Measurements from ENCODE around the gene ASPHD1. TPM values are rescaled to one million over a fixed set of nuclear protein-coding genes. Genes with fewer than 3 reads are reported as not detected.

ASPHD1 gene
- total RNA-seq, 2 donors from 2014 or later, result 0.27 TPM; not detected in 1

DNA sequence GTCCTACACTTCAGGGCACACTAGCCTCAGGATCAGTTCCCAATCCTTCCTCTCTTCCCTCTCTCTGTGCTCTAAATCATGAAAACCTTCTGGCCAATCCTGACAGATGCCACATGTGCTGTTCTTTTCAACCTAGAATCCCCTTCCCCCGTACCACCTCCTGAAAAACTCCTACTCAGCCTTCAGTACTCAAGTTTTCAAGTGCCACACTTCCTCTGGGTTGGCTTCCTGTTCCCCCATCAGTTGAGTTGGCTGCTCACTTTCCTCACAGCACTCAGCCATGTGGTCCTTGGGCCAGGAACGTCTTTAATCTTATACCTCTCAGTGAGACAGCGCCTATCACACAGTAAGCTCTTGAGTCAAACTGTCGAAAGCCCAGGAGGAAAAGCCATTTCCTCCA lies 3.3 kb downstream of the ASPHD1 start:
- H3K4me1 ChIP-seq (ENCODE audit: control insufficient read depth in 1 of 2, low read depth in 2 of 2), result peaks cover 5 to 11% of the 10 kb centered on the region in 2 donors
- no peak for DNase-seq (ENCODE audit: low spot score)
- no peak overlapping the region for H3K4me3 ChIP-seq
- H3K27ac ChIP-seq, result no peak overlapping the region
- H3K27me3 ChIP-seq (replicated peaks; ENCODE audit: insufficient read depth), result peaks cover 5% of the 10 kb centered on the region
- no peak for ATAC-seq (ENCODE audit: insufficient number of reproducible peaks, low FRiP score, low read depth)
- TF ChIP-seq, protein P1, sequence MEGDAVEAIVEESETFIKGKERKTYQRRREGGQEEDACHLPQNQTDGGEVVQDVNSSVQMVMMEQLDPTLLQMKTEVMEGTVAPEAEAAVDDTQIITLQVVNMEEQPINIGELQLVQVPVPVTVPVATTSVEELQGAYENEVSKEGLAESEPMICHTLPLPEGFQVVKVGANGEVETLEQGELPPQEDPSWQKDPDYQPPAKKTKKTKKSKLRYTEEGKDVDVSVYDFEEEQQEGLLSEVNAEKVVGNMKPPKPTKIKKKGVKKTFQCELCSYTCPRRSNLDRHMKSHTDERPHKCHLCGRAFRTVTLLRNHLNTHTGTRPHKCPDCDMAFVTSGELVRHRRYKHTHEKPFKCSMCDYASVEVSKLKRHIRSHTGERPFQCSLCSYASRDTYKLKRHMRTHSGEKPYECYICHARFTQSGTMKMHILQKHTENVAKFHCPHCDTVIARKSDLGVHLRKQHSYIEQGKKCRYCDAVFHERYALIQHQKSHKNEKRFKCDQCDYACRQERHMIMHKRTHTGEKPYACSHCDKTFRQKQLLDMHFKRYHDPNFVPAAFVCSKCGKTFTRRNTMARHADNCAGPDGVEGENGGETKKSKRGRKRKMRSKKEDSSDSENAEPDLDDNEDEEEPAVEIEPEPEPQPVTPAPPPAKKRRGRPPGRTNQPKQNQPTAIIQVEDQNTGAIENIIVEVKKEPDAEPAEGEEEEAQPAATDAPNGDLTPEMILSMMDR (IDR thresholded peaks at IDR 0.05), result no peak
- no peaks in the 10 kb centered on the region for H3K9me3 ChIP-seq
- peaks cover 3% of the 10 kb centered on the region for H3K36me3 ChIP-seq

DNA sequence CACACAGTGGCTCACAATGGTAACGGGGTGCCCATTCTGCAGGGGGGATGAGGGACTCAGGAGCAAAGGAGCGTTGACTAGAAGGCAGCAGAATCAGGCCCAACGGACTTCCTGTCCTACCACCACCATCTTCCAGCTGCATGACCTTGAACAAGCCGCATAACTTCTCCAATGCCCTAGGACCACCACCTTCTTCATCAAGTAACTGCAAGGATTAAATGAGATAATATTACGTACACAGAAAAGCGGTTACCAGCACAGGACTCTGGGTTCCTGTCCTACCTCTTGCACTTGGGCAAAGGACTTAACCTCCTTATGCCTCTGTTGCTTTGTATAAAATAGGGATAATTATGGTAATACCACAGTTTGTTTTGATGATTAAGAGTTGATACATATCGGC lies 4.7 kb downstream of the ASPHD1 start:
- TF ChIP-seq, protein P1 (IDR thresholded peaks at IDR 0.05), result no peak
- H3K9me3 ChIP-seq, result no peaks in the 10 kb centered on the region
- no peaks in the 10 kb centered on the region for H3K27me3 ChIP-seq (replicated peaks; ENCODE audit: insufficient read depth)
- ATAC-seq (ENCODE audit: insufficient number of reproducible peaks, low FRiP score, low read depth) (no peak), DNase-seq (ENCODE audit: low spot score) (no peak)
- no peak overlapping the region for H3K27ac ChIP-seq
- peaks cover 3% of the 10 kb centered on the region for H3K36me3 ChIP-seq
- H3K4me1 ChIP-seq (ENCODE audit: control insufficient read depth in 1 of 2, low read depth in 2 of 2), result peaks cover 0 to 7% of the 10 kb centered on the region in 2 donors
- H3K4me3 ChIP-seq, result no peak overlapping the region

DNA sequence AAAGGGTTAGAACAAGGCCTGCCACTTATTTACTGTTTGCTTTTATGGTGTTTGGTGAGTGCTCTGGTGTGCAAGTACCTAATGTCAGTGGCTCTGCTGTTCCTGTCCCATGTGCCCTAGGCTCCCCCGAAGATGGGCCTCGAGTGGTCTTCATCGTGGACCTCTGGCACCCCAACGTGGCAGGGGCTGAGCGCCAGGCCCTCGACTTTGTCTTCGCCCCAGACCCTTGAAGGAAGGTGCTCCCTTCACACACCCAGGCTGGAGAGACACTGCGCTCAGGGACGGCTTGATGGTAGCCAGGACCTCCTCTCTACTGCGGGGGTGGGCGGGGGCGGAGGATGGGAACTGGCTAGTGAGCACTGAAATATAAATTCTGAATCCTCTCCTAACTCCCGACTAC lies 5.4 kb downstream of the ASPHD1 start:
- H3K27me3 ChIP-seq (replicated peaks; ENCODE audit: insufficient read depth), result no peaks in the 10 kb centered on the region
- no peak overlapping the region for H3K4me3 ChIP-seq
- peaks cover 0 to 3% of the 10 kb centered on the region in 2 donors for H3K4me1 ChIP-seq (ENCODE audit: control insufficient read depth in 1 of 2, low read depth in 2 of 2)
- no peak for DNase-seq (ENCODE audit: low spot score)
- H3K27ac ChIP-seq, result no peak overlapping the region
- H3K36me3 ChIP-seq, result peaks cover 3% of the 10 kb centered on the region
- H3K9me3 ChIP-seq, result no peaks in the 10 kb centered on the region
- no peak for ATAC-seq (ENCODE audit: insufficient number of reproducible peaks, low FRiP score, low read depth)
- TF ChIP-seq, protein P1 (IDR thresholded peaks at IDR 0.05), result no peak

DNA sequence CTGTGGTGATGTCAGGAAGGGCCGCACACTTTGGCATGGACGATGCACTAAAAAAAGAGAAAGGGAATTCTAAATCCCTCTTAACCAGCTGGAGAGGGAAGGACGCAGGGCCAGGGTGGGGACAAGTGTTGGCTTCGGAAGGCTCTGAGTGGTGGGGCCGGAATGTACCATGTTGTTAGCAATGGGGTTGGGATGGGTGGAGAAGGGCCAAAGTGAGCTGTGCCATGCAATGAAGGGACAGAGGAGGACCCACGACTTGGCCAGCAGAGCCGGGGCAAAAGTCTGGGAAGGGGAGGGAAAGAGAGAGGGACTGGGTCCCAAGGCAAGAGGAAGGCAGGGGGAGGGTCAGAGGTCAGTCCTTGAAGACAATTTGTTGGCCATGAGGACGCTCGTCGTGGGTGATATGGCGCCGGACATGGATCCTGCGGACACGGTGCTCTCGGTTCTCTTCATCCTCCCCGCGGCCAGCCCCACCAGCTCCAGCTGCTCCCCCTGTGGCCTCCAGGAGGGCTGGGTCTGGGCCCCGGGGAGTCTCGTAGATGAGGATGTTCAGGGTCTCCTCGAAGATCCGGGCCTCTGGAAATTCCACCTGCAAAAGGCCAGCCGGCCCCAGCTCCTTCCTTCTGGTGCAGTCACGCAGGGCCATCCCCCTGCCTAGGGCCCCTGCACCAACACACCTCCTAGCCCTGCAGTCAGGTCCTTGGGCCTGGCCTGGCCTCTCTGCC lies 6.4 kb downstream of the ASPHD1 start:
- H3K9me3 ChIP-seq, result no peaks in the 10 kb centered on the region
- ATAC-seq (ENCODE audit: insufficient number of reproducible peaks, low FRiP score, low read depth), result no peak
- H3K4me1 ChIP-seq (ENCODE audit: control insufficient read depth in 1 of 2, low read depth in 2 of 2), result no peaks in the 10 kb centered on the region
- no peaks in the 10 kb centered on the region for H3K27me3 ChIP-seq (replicated peaks; ENCODE audit: insufficient read depth)
- H3K36me3 ChIP-seq, result peaks cover 3% of the 10 kb centered on the region
- TF ChIP-seq, protein P1 (IDR thresholded peaks at IDR 0.05), result no peak
- H3K27ac ChIP-seq, result no peak overlapping the region
- H3K4me3 ChIP-seq, result no peak overlapping the region
- DNase-seq (ENCODE audit: low spot score), result no peak

DNA sequence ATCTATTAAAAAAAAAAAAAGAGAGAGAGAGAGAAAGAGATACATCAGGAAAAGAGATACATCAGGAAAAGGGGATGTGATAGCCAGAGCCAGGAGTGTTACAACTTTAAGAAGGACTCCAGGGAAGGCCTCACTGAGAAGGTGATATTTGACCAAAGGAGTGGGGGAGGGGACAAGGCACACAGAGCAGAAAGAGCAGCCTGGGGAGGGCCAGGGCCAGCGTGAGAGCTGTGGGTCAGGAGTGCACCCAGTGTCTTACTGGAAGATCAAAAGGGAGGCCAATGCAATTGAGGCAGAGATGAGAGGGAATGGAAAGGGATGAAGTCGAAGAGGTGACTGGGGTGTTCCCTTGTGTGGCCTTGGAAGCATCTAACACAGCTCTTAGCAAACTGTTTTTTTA lies 7.7 kb downstream of the ASPHD1 start:
- Histone ChIP-seq H3K4me3 (no peak overlapping the region), H3K27me3 (replicated peaks; ENCODE audit: insufficient read depth) (no peaks in the 10 kb centered on the region), H3K4me1 (ENCODE audit: control insufficient read depth in 1 of 2, low read depth in 2 of 2) (no peaks in the 10 kb centered on the region), H3K36me3 (peaks cover 3% of the 10 kb centered on the region), H3K27ac (no peak overlapping the region), H3K9me3 (no peaks in the 10 kb centered on the region)
- ATAC-seq (ENCODE audit: insufficient number of reproducible peaks, low FRiP score, low read depth) (no peak), DNase-seq (ENCODE audit: low spot score) (no peak)
- TF ChIP-seq, protein P1 (IDR thresholded peaks at IDR 0.05), result no peak

Measured in thoracic aorta (tissue), 2 donors.